Tibial artery (tissue), 4 donors: ENCODE results near the gene PRKD2.

Source experiments
- DNase-seq, 2 donors: peaks; one replicate each; pipeline ENCODE4 v3.0.0-alpha.2; 2019
- H3K27ac ChIP-seq, 2 donors: fragments of 200-600 bp; sonication (generic) in 1 of 2; 1 replicate in 1 of 2; 2 replicates in 1 of 2; pipeline ENCODE4 v1.5.1; 2018 to 2019; ENCODE audit warnings: mild to moderate bottlenecking in 1 of 2
- H3K27me3 ChIP-seq, 2 donors: fragments of 200-600 bp; sonication (generic) in 1 of 2; one replicate each; pipeline versions ENCODE4 v1.5.1 to v1.6.0; 2016 to 2019
- H3K36me3 ChIP-seq, 3 donors: fragments of 200-600 bp; sonication (generic) in 2 of 3; one replicate each; pipeline ENCODE4 v1.5.1; 2016 to 2019; ENCODE audit warnings: mild to moderate bottlenecking in 2 of 3
- H3K4me1 ChIP-seq, 4 donors: fragments of 200-600 bp; sonication (generic) in 2 of 4; 1 replicate in 3 of 4; 2 replicates in 1 of 4; pipeline ENCODE4 v1.5.1; 2016 to 2019
- H3K4me3 ChIP-seq, 2 donors: fragments of 200-600 bp; sonication (generic) in 1 of 2; 1 replicate in 1 of 2; 2 replicates in 1 of 2; pipeline ENCODE4 v1.5.1; 2018 to 2019; ENCODE audit warnings: mild to moderate bottlenecking in 2 of 2
- H3K9me3 ChIP-seq, 3 donors: fragments of 200-600 bp; sonication (generic) in 1 of 3; one replicate each; pipeline ENCODE4 v1.5.1; 2016 to 2019
- CTCF ChIP-seq, 2 experiments: fragments of 200-600 bp in 1 of 2; fragments of 450-650 bp in 1 of 2; IDR thresholded peaks; one replicate each; pipeline ENCODE4 v1.5.1; 2017 to 2019; ENCODE audit warnings: antibody characterized with exemption in 2 of 2, mild to moderate bottlenecking in 1 of 2, moderate library complexity in 1 of 2
- intact Hi-C: fragments of 100-400 bp; cut with DNase I; formaldehyde crosslinking; loops from one replicate; pipeline ENCODE4 v1.15.0; 2023; ENCODE audit warnings: low total_unique reads

Gene PRKD2

GRCh38 chr19:46661020-46661731, 55.7 kb downstream of the PRKD2 start, which contains the start of gene DACT3:
Gene DACT3, minus strand, starts transcription at chr19:46661182. Its CDS starts 118 bp downstream, at chr19:46661064.
- intact Hi-C loops = loop anchor here (5.0 kb wide), 1 partner anchor 44 kb away; no protein-coding TSS in a partner anchor
- no peak for TF ChIP-seq CTCF (IDR thresholded peaks at IDR 0.05)
- H3K4me3 ChIP-seq = peak within 1 kb of the TSS; percentile 89 to 98
- H3K9me3 ChIP-seq = no peaks in the 10 kb centered on the region
- peaks cover 0 to 8% (median 0%) of the 10 kb centered on the region in 3 donors for H3K36me3 ChIP-seq
- DNase-seq = peak; percentile 100
- H3K27ac ChIP-seq = peak within 1 kb of the TSS; percentile 92 to 99
- H3K27me3 ChIP-seq = no peaks in the 10 kb centered on the region
- peaks cover 3 to 42% (median 23%) of the 10 kb centered on the region in 4 donors for H3K4me1 ChIP-seq

GRCh38 chr19:46660551-46661019, 56.3 kb downstream of the PRKD2 start:
- no peak for DNase-seq

GRCh38 chr19:46660008-46660517, 56.9 kb downstream of the PRKD2 start:
- peak in 1 of 2 donors; percentile 82 for DNase-seq
- no peaks in the 10 kb centered on the region for H3K27me3 ChIP-seq
- H3K4me1 ChIP-seq = peaks cover 3 to 51% (median 27%) of the 10 kb centered on the region in 4 donors
- peak overlapping the region; percentile 92 to 99 for H3K27ac ChIP-seq
- TF ChIP-seq CTCF (IDR thresholded peaks at IDR 0.05) = peak in 1 of 2 experiments; percentile 11
- H3K4me3 ChIP-seq = peak overlapping the region; percentile 89 to 98
- H3K9me3 ChIP-seq = no peaks in the 10 kb centered on the region
- intact Hi-C loops = loop anchor here (5.0 kb wide), 1 partner anchor 43 kb away; no protein-coding TSS in a partner anchor
- peaks cover 0 to 10% (median 0%) of the 10 kb centered on the region in 3 donors for H3K36me3 ChIP-seq

More at GRCh38 chr19:46660551-46661019, 56.3 kb downstream of the PRKD2 start:
- Histone ChIP-seq H3K4me3 (peak overlapping the region; percentile 89 to 98), H3K36me3 (peaks cover 0 to 10% (median 0%) of the 10 kb centered on the region in 3 donors), H3K27ac (peak overlapping the region; percentile 92 to 99), H3K9me3 (no peaks in the 10 kb centered on the region), H3K4me1 (peaks cover 3 to 46% (median 24%) of the 10 kb centered on the region in 4 donors), H3K27me3 (no peaks in the 10 kb centered on the region)
- intact Hi-C loops = loop anchor here (5.0 kb wide), 1 partner anchor 43 kb away; no protein-coding TSS in a partner anchor
- TF ChIP-seq CTCF (IDR thresholded peaks at IDR 0.05) = no peak

- H3K9me3 ChIP-seq = no peaks in the 10 kb centered on the region
- H3K4me3 ChIP-seq = peak overlapping the region; percentile 89 to 98
- intact Hi-C loops = loop anchor here (5.0 kb wide), 1 partner anchor 42 kb away; no protein-coding TSS in a partner anchor
- peak; percentile 48 to 85 for DNase-seq
- H3K36me3 ChIP-seq = peaks cover 0 to 10% (median 0%) of the 10 kb centered on the region in 3 donors
- H3K27ac ChIP-seq = peak overlapping the region; percentile 92 to 99
- TF ChIP-seq CTCF (IDR thresholded peaks at IDR 0.05) = no peak
- H3K27me3 ChIP-seq = no peaks in the 10 kb centered on the region
- peaks cover 3 to 58% (median 31%) of the 10 kb centered on the region in 4 donors for H3K4me1 ChIP-seq
Observed at GRCh38 chr19:46659151-46660007, 57.5 kb downstream of the PRKD2 start.

GRCh38 chr19:46656541-46656940, 60.4 kb downstream of the PRKD2 start:
- H3K4me3 ChIP-seq = no peak overlapping the region
- peak overlapping the region; percentile 83 to 99 for H3K27ac ChIP-seq
- peaks cover 3 to 82% (median 40%) of the 10 kb centered on the region in 4 donors for H3K4me1 ChIP-seq
- intact Hi-C loops = no loop called here
- no peaks in the 10 kb centered on the region for H3K27me3 ChIP-seq
- no peak for DNase-seq
- H3K9me3 ChIP-seq = no peaks in the 10 kb centered on the region
- H3K36me3 ChIP-seq = peaks cover 12 to 17% (median 14%) of the 10 kb centered on the region in 3 donors
- TF ChIP-seq CTCF (IDR thresholded peaks at IDR 0.05) = no peak
